ENCODE results near the gene TARP.

DNA sequence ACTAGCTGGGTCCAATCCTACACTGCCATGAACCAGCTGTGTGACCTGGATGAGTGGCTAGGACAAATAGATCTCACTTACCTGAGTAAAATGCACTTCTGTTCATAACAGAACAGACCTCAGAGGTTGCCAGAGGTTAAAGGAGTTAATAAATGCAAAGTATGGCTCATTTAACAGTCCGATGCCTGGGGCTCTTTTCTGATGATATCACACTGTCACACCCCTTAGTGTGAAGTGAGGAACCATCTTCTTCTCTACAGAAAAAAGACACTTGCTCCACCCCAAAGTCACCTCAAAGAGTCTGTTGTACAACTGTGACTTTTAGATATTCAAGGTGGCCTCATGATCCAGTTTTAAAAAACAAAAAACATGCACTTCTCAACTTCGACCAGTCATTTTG, 21.5 kb upstream of the TARP start:
- TF ChIP-seq CTCF (conservative IDR thresholded peaks at IDR 0.05): no peak
- no peak for TF ChIP-seq EZH2 (IDR thresholded peaks at IDR 0.05; ENCODE audit: low read depth)
